T-cell (primary cell): Measurements from ENCODE around the gene SHMT1. TPM values are rescaled to one million over a fixed set of nuclear protein-coding genes. Genes with fewer than 3 reads are reported as not detected.

Source experiments
- ATAC-seq, 4 experiments: fragments of 200-7000 bp in 3 of 4; fragments of 150-1000 bp in 1 of 4; cut with Tn5 transposase; replicated peaks in 1 of 4; 1 replicate in 3 of 4; 2 replicates in 1 of 4; pipeline ENCODE4 v1.10.0; 2021; ENCODE audit warnings: moderate library complexity in 3 of 4, mild to moderate bottlenecking in 2 of 4, moderate number of reproducible peaks in 1 of 4
- CTCF ChIA-PET, 2 donors: fragments of 300-600 bp; sonication (Branson Sonifier 250); formaldehyde crosslinking; loops; one replicate each; lab custom pipeline; 2022; ENCODE audit warnings: antibody characterized with exemption in 2 of 2; lab: Charles Lee
- POLR2A ChIA-PET, 2 donors: fragments of 300-600 bp; sonication (Branson Sonifier 250); formaldehyde crosslinking; loops; one replicate each; lab custom pipeline; 2022; ENCODE audit warnings: antibody characterized with exemption in 2 of 2; lab: Charles Lee
- DNase-seq, 35 experiments: peaks; one replicate each; pipeline versions ENCODE4 v3.0.0 to v3.0.0-alpha.2; 2013 to 2023
- H3K27ac ChIP-seq: one replicate; pipeline ENCODE4 v1.5.1; 2013; ENCODE audit warnings: low read length
- H3K27me3 ChIP-seq, 2 experiments: replicated peaks in 1 of 2; 1 replicate in 1 of 2; 2 replicates in 1 of 2; pipeline versions ENCODE4 v1.6.1 to v1.7.0; 2013; ENCODE audit warnings: low read length in 1 of 2, mixed read lengths in 1 of 2; ENCODE audit not compliant: control insufficient read depth in 2 of 2, insufficient read depth in 2 of 2; ENCODE audit errors: extremely low read depth in 1 of 2
- H3K36me3 ChIP-seq, 2 donors: 1 replicate in 1 of 2; 2 replicates in 1 of 2; pipeline versions ENCODE4 v1.6.1 to v1.7.0; 2013; ENCODE audit warnings: low read length in 1 of 2; ENCODE audit not compliant: control insufficient read depth in 2 of 2, insufficient read depth in 1 of 2; ENCODE audit errors: extremely low read depth in 1 of 2
- H3K4me1 ChIP-seq, 2 experiments: 1 replicate in 1 of 2; 2 replicates in 1 of 2; pipeline versions ENCODE4 v1.6.1 to v1.7.0; 2013; ENCODE audit warnings: low read length in 2 of 2, mixed read lengths in 1 of 2; ENCODE audit not compliant: insufficient read depth in 2 of 2, control insufficient read depth in 1 of 2; ENCODE audit errors: extremely low read depth in 1 of 2
- H3K4me3 ChIP-seq, 2 donors: 1 replicate in 1 of 2; 2 replicates in 1 of 2; pipeline versions ENCODE4 v1.5.1 to v1.7.0; 2013; ENCODE audit warnings: mild to moderate bottlenecking in 2 of 2, low read length in 1 of 2, moderate library complexity in 1 of 2; ENCODE audit not compliant: control insufficient read depth in 1 of 2; ENCODE audit errors: extremely low read depth in 1 of 2
- H3K9me3 ChIP-seq: 2 replicates; pipeline ENCODE4 v1.7.0; 2013
- H3K27ac Mint-ChIP-seq, 2 donors: one replicate each; pipeline ENCODE4 v1.8.0; 2020 to 2021; ENCODE audit warnings: mild to moderate bottlenecking in 2 of 2, mixed read lengths in 2 of 2
- H3K27me3 Mint-ChIP-seq, 2 donors: one replicate each; pipeline ENCODE4 v1.8.0; 2021 to 2022; ENCODE audit warnings: mixed read lengths in 2 of 2
- H3K36me3 Mint-ChIP-seq: one replicate; pipeline ENCODE4 v1.8.0; 2021; ENCODE audit warnings: mixed read lengths
- H3K4me1 Mint-ChIP-seq, 3 donors: one replicate each; pipeline ENCODE4 v1.8.0; 2020 to 2022; ENCODE audit warnings: mixed read lengths in 3 of 3, mild to moderate bottlenecking in 1 of 3
- H3K4me3 Mint-ChIP-seq, 3 donors: one replicate each; pipeline ENCODE4 v1.8.0; 2020 to 2022; ENCODE audit warnings: mild to moderate bottlenecking in 3 of 3, mixed read lengths in 3 of 3, moderate library complexity in 3 of 3
- H3K9me3 Mint-ChIP-seq, 3 donors: one replicate each; pipeline ENCODE4 v1.8.0; 2020 to 2022; ENCODE audit warnings: mixed read lengths in 3 of 3
- WGBS: methylation state at CpG from one replicate; pipeline ENCODE4 v1.1.5; 2013; ENCODE audit warnings: missing lambda C conversion rate; ENCODE audit not compliant: insufficient coverage; 5-methylcytosine and 5-hydroxymethylcytosine counted together
- total RNA-seq, 35 experiments: library from RNA in 6 of 35; stranded (reverse) in 6 of 35; fragments of 120-200 nt in 1 of 35; gene quantifications; one replicate each; pipeline versions ENCODE4 v1.2.1 to v1.2.4 and lab custom pipeline; 2013 to 2026

Gene SHMT1
- total RNA-seq, 5 donors from 2014 or later (not counting 1 experiment from before 2014, with no cell fraction given) = 8.3 to 14.7 (median 13.1) TPM

DNA sequence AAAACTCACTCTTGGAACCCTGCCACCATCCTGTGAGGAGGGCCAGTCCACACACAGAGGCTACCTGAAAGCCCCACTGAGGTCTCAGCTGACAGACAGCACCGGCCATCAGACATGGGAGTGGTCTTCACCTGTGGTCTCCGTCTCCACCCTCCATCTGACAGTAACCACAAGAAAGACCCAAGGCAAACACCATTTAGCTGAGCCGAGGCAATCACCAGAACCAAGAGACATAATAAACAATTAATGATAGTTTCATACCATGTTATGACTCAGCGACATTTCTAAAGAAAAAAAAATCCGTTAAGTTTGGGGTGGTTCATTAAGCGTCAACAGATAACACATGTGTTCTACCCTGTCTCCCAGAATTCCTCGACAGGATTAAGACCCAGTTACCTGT is 8.1 kb upstream of the SHMT1 start:
- Histone ChIP-seq H3K36me3 (no peaks in the 10 kb centered on the region), H3K9me3 (no peaks in the 10 kb centered on the region), H3K27ac (no peak overlapping the region), H3K4me1 (no peaks in the 10 kb centered on the region), H3K27me3 (peaks cover 0 to 23% of the 10 kb centered on the region in 2 experiments), H3K4me3 (no peak overlapping the region)
- peaks cover 0 to 6% (median 0%) of the 10 kb centered on the region in 3 donors for H3K4me1 Mint-ChIP-seq
- H3K36me3 Mint-ChIP-seq = no peaks in the 10 kb centered on the region
- H3K4me3 Mint-ChIP-seq = no peak overlapping the region
- no peak overlapping the region for H3K27ac Mint-ChIP-seq
- no peak for DNase-seq
- CTCF ChIA-PET = no interaction called here
- 83% methylated on average over 1 of the region's 7 CpGs for WGBS
- peaks cover 0 to 15% of the 10 kb centered on the region in 2 donors for H3K27me3 Mint-ChIP-seq
- POLR2A ChIA-PET = no interaction called here
- no peak for ATAC-seq
- no peaks in the 10 kb centered on the region for H3K9me3 Mint-ChIP-seq

- Mint-ChIP-seq H3K4me3 (no peak overlapping the region), H3K27me3 (peaks cover 0 to 15% of the 10 kb centered on the region in 2 donors), H3K36me3 (no peaks in the 10 kb centered on the region), H3K4me1 (peaks cover 0 to 6% (median 0%) of the 10 kb centered on the region in 3 donors), H3K9me3 (no peaks in the 10 kb centered on the region), H3K27ac (no peak overlapping the region)
- H3K4me3 ChIP-seq = no peak overlapping the region
- 60% methylated on average over 5 of the region's 5 CpGs for WGBS
- no peaks in the 10 kb centered on the region for H3K4me1 ChIP-seq
- peaks cover 0 to 20% of the 10 kb centered on the region in 2 experiments for H3K27me3 ChIP-seq
- DNase-seq (no peak), ATAC-seq (no peak)
- CTCF ChIA-PET = no interaction called here
- H3K27ac ChIP-seq = no peak overlapping the region
- POLR2A ChIA-PET = no interaction called here
- H3K36me3 ChIP-seq = no peaks in the 10 kb centered on the region
- no peaks in the 10 kb centered on the region for H3K9me3 ChIP-seq
Measured at GRCh38 chr17:18370761-18371160, 7.4 kb upstream of the SHMT1 start.

- Mint-ChIP-seq H3K27me3 (peaks cover 0 to 15% of the 10 kb centered on the region in 2 donors), H3K9me3 (no peaks in the 10 kb centered on the region), H3K27ac (no peak overlapping the region), H3K36me3 (no peaks in the 10 kb centered on the region), H3K4me1 (peaks cover 0 to 6% (median 0%) of the 10 kb centered on the region in 3 donors), H3K4me3 (no peak overlapping the region)
- ChIA-PET POLR2A (no interaction called here), CTCF (no interaction called here)
- DNase-seq (no peak), ATAC-seq (no peak)
- Histone ChIP-seq H3K36me3 (no peaks in the 10 kb centered on the region), H3K9me3 (no peaks in the 10 kb centered on the region), H3K27me3 (peaks cover 0 to 20% of the 10 kb centered on the region in 2 experiments), H3K4me3 (no peak overlapping the region), H3K4me1 (peaks cover 0 to 4% of the 10 kb centered on the region in 2 experiments), H3K27ac (no peak overlapping the region)
- 96% methylated on average over 4 of the region's 8 CpGs for WGBS
Measured at GRCh38 chr17:18368946-18369345, 5.6 kb upstream of the SHMT1 start.

GRCh38 chr17:18364166-18364565 is 816 bp upstream of the SHMT1 start:
- peaks cover 10 to 15% (median 15%) of the 10 kb centered on the region in 3 donors for H3K4me1 Mint-ChIP-seq
- no peaks in the 10 kb centered on the region for H3K36me3 Mint-ChIP-seq
- H3K9me3 Mint-ChIP-seq = no peaks in the 10 kb centered on the region
- 100% methylated on average over 1 of the region's 6 CpGs for WGBS
- CTCF ChIA-PET = no interaction called here
- H3K27ac Mint-ChIP-seq = no peak overlapping the region
- ATAC-seq (no peak), DNase-seq (no peak)
- no peaks in the 10 kb centered on the region for H3K27me3 Mint-ChIP-seq
- Histone ChIP-seq H3K9me3 (no peaks in the 10 kb centered on the region), H3K27ac (no peak overlapping the region), H3K4me3 (no peak overlapping the region), H3K4me1 (peaks cover 3 to 22% of the 10 kb centered on the region in 2 experiments), H3K27me3 (no peaks in the 10 kb centered on the region), H3K36me3 (no peaks in the 10 kb centered on the region)
- POLR2A ChIA-PET = no interaction called here
- H3K4me3 Mint-ChIP-seq = peak overlapping the region in 1 of 3 donors; percentile 13

DNA sequence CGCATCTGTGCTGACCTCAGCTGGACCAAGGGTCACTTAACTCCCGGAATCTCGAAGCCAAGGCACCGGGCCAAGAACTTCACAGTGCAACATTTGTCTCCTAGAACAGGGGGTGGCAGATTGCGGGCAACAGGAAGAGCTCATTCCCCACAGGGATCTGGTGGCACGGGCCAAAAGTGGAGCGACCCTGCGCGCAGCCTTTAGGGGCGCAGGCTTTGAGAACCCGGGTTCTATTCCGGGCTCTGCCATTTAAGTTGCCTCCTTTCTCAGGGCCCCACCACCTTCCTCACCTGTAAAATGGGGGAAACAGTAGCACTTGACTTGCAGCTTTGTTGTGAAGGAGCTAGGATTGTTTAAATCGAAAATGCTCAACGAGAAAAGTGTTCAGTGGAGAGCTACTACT is 651 bp downstream of the SHMT1 start:
- WGBS = 18% methylated on average over 10 of the region's 14 CpGs
- Mint-ChIP-seq H3K4me1 (peaks cover 10 to 15% (median 15%) of the 10 kb centered on the region in 3 donors), H3K27ac (peak overlapping the region in 1 of 2 donors; percentile 61), H3K36me3 (no peaks in the 10 kb centered on the region), H3K9me3 (no peaks in the 10 kb centered on the region), H3K27me3 (no peaks in the 10 kb centered on the region), H3K4me3 (peak overlapping the region; percentile 85 to 89 (median 89))
- peak in 2 of 4 experiments; percentile 0 to 2 for ATAC-seq
- Histone ChIP-seq H3K4me3 (peak overlapping the region; percentile 68 to 92), H3K4me1 (peaks cover 3 to 22% of the 10 kb centered on the region in 2 experiments), H3K36me3 (peaks cover 0 to 2% of the 10 kb centered on the region in 2 donors), H3K9me3 (no peaks in the 10 kb centered on the region), H3K27me3 (no peaks in the 10 kb centered on the region), H3K27ac (peak overlapping the region; percentile 23)
- DNase-seq = peak in 4 of 35 experiments; percentile 1 to 12 (median 8)
- POLR2A ChIA-PET = no interaction called here
- CTCF ChIA-PET = interaction anchor here in 1 of 2 donors (0.5 to 0.6 kb wide), 2 partner anchors 42 to 342 kb away, joined by 3 read pairs; no protein-coding TSS in a partner anchor

- Histone ChIP-seq H3K4me3 (peak overlapping the region in 1 of 2 donors; percentile 92), H3K27ac (no peak overlapping the region), H3K27me3 (no peaks in the 10 kb centered on the region), H3K36me3 (peaks cover 0 to 2% of the 10 kb centered on the region in 2 donors), H3K9me3 (no peaks in the 10 kb centered on the region), H3K4me1 (peaks cover 3 to 22% of the 10 kb centered on the region in 2 experiments)
- H3K9me3 Mint-ChIP-seq = no peaks in the 10 kb centered on the region
- H3K36me3 Mint-ChIP-seq = no peaks in the 10 kb centered on the region
- DNase-seq = no peak
- POLR2A ChIA-PET = interaction anchor here in 1 of 2 donors (0.6 to 0.7 kb wide), 2 partner anchors 22 to 31 kb away, joined by 3 to 5 read pairs; no protein-coding TSS in a partner anchor
- H3K27ac Mint-ChIP-seq = peak overlapping the region in 1 of 2 donors; percentile 61
- ATAC-seq = no peak
- H3K4me1 Mint-ChIP-seq = peaks cover 10 to 15% (median 15%) of the 10 kb centered on the region in 3 donors
- H3K4me3 Mint-ChIP-seq = peak overlapping the region; percentile 85 to 89 (median 89)
- H3K27me3 Mint-ChIP-seq = no peaks in the 10 kb centered on the region
- CTCF ChIA-PET = interaction anchor here (0.5 to 0.6 kb wide), 2 partner anchors 41 to 341 kb away, joined by 3 to 4 read pairs; no protein-coding TSS in a partner anchor
- 81% methylated on average over 7 of the region's 15 CpGs for WGBS
Measured at GRCh38 chr17:18361837-18362697, 1.3 kb downstream of the SHMT1 start.
